Heart left ventricle (tissue), 13 donors: ENCODE data around the gene NAA40.

Experiments
- CTCF ChIP-seq, 12 donors: fragments of 200-600 bp; sonication (generic) in 4 of 12; IDR thresholded peaks; one replicate each; pipeline versions ENCODE4 v1.5.0 to v1.8.0; 2018 to 2022; ENCODE audit warnings: antibody characterized with exemption in 12 of 12, mild to moderate bottlenecking in 5 of 12
- POLR2A ChIP-seq, 2 donors: fragments of 450-650 bp; IDR thresholded peaks; one replicate each; pipeline ENCODE4 v1.6.1; 2017; ENCODE audit warnings: antibody characterized with exemption in 2 of 2, mild to moderate bottlenecking in 2 of 2, moderate library complexity in 2 of 2
- donor health status: ischemic (EF 13 %, LVEDD 7.1; RV severe dilation, severe dysfunction).
- donor health status: DM: no; HTN: yes; CAD: no.
- donor health status: DM: no; HTN: no; CAD: no.
- donor health status: ischemic (EF 25% LVEDD 6.9; RV normal size, moderate dysfunction).
- donor health status: ischemic (EF 25% LVEDD 5.7; RV mildly dilated, moderate dysfunction).
- donor health status: ischemic (EF 35%, LVEDD 5.7; RV mildly dilated, moderate dysfunction).
- donor health status: nonischemic (EF 11% LVEDD 7.7; RV severe dilation, severe dysfunction).
- donor health status: DM: yes; HTN: yes; CAD: no.
- donor health status: PGD.
- donor health status: ischemic (EF 29% LVEDD 5.4; RV normal size, mild dysfunction).
- donor health status: nonischemic (EF 23%, LVEDD 6.1; RV moderate dilation, normal function).

GRCh38 chr11:63910675-63911074, 28.1 kb upstream of the NAA40 start:
- TF ChIP-seq CTCF (IDR thresholded peaks at IDR 0.05) (no peak), POLR2A (IDR thresholded peaks at IDR 0.05) (no peak)
